Spleen (tissue), 11 donors: ENCODE results near the gene MAGI3. TPM values are rescaled to one million over a fixed set of nuclear protein-coding genes. Genes with fewer than 3 reads are reported as not detected.

ENCODE experiments used
- DNase-seq: peaks from one replicate; pipeline ENCODE4 v3.0.0-alpha.2; 2020
- H3K27ac ChIP-seq, 8 donors: fragments of 200-600 bp; sonication (generic) in 7 of 8; 1 replicate in 4 of 8; 2 replicates in 4 of 8; pipeline versions ENCODE4 v1.5.0 to v1.8.0; 2016 to 2021; ENCODE audit warnings: inconsistent platforms in 4 of 8, mild to moderate bottlenecking in 4 of 8, moderate library complexity in 1 of 8
- H3K27me3 ChIP-seq, 7 donors: fragments of 200-600 bp; sonication (generic) in 6 of 7; replicated peaks in 1 of 7; 1 replicate in 4 of 7; 2 replicates in 3 of 7; pipeline versions ENCODE4 v1.5.0 to v1.8.0; 2016 to 2021; ENCODE audit warnings: inconsistent platforms in 3 of 7, mild to moderate bottlenecking in 1 of 7
- H3K36me3 ChIP-seq, 6 donors: fragments of 200-600 bp; sonication (generic) in 5 of 6; 1 replicate in 4 of 6; 2 replicates in 2 of 6; pipeline versions ENCODE4 v1.5.0 to v1.8.0; 2016 to 2021; ENCODE audit warnings: inconsistent platforms in 2 of 6
- H3K4me1 ChIP-seq, 6 donors: fragments of 200-600 bp; sonication (generic) in 5 of 6; 1 replicate in 3 of 6; 2 replicates in 3 of 6; pipeline versions ENCODE4 v1.5.0 to v1.8.0; 2016 to 2021; ENCODE audit warnings: inconsistent platforms in 3 of 6
- H3K4me3 ChIP-seq, 8 donors: fragments of 200-600 bp; sonication (generic) in 7 of 8; 1 replicate in 4 of 8; 2 replicates in 4 of 8; pipeline versions ENCODE4 v1.5.0 to v1.8.0; 2016 to 2021; ENCODE audit warnings: inconsistent platforms in 4 of 8, mild to moderate bottlenecking in 4 of 8, moderate library complexity in 2 of 8
- H3K9me3 ChIP-seq, 8 donors: fragments of 200-600 bp; sonication (generic) in 7 of 8; 1 replicate in 4 of 8; 2 replicates in 4 of 8; pipeline versions ENCODE4 v1.5.0 to v1.8.0; 2016 to 2021; ENCODE audit warnings: inconsistent platforms in 4 of 8
- CTCF ChIP-seq, 11 experiments: fragments of 200-600 bp in 7 of 11; fragments of 450-650 bp in 4 of 11; sonication (generic) in 4 of 11; IDR thresholded peaks in 8 of 11; conservative IDR thresholded peaks in 3 of 11; 1 replicate in 7 of 11; 2 replicates in 4 of 11; pipeline versions ENCODE4 v1.4.0 to v1.8.0; 2016 to 2021; ENCODE audit warnings: antibody characterized with exemption in 11 of 11, inconsistent platforms in 4 of 11, mild to moderate bottlenecking in 1 of 11
- POLR2A ChIP-seq, 3 donors: fragments of 450-650 bp; IDR thresholded peaks; one replicate each; pipeline ENCODE4 v1.5.1; 2017; ENCODE audit warnings: antibody characterized with exemption in 3 of 3, mild to moderate bottlenecking in 1 of 3
- POLR2AphosphoS5 ChIP-seq, 3 donors: sonication (generic); formaldehyde crosslinking; IDR thresholded peaks; one replicate each; pipeline ENCODE4 v1.5.1; 2017; ENCODE audit warnings: antibody characterized with exemption in 3 of 3
- WGBS, 5 donors: extraction: QIAGEN DNeasy Blood & Tissue Kit in 3 of 5; methylation state at CpG; one replicate each; pipeline versions ENCODE4 v1.1.5 to v1.1.7; 2013 to 2018; 5-methylcytosine and 5-hydroxymethylcytosine counted together
- intact Hi-C: fragments of 100-400 bp; cut with DNase I; formaldehyde crosslinking; loops from one replicate; pipeline ENCODE4 v1.15.0; 2023; ENCODE audit warnings: low total_unique reads
- polyA plus RNA-seq, 3 donors: library from polyadenylated mRNA; stranded (reverse); fragments of 200-250 nt; gene quantifications; one replicate each; pipeline ENCODE4 v1.2.1, GENCODE V29; 2013
- total RNA-seq, 7 donors: library from RNA; depleted of rRNA in 3 of 7; stranded (reverse); fragments of >200 nt in 3 of 7; fragmentation: NEBNext Ultra II Directional in 4 of 7; extraction: Animal tissue kit (Norgen Biotek cat#: 25700) in 4 of 7; gene quantifications; one replicate each; pipeline versions ENCODE4 v1.1.0 to v1.2.1, GENCODE V29; 2016 to 2021
- donor health status: healthy with polysubstance abuse.
- donor health status: DM: no; HTN: no; CAD: no; lungs with moderate emphysema.
- donor health status: DM: no; HTN: no; CAD: no.
- donor health status: Bipolar disorder and iron deficiency.
- donor health status: healthy.
- donor health status: DM: no; HTN: no; CAD: no.
- donor health status: DM: yes; HTN: yes; CAD: no.

The MAGI3 gene
- total and polyA plus RNA-seq, 10 donors, result 0.74 to 16.3 (median 9.9) TPM

GRCh38 chr1:113686891-113687618 lies 296.7 kb downstream of the MAGI3 start:
- 94 to 97% (median 96%) methylated on average over 3 of the region's 3 CpGs for WGBS, 5 donors
- Histone ChIP-seq H3K4me3 (no peak overlapping the region), H3K9me3 (no peaks in the 10 kb centered on the region), H3K27ac (no peak overlapping the region), H3K27me3 (no peaks in the 10 kb centered on the region), H3K36me3 (peaks cover 0 to 18% (median 0%) of the 10 kb centered on the region in 6 donors), H3K4me1 (peaks cover 0 to under 1% (median 0%) of the 10 kb centered on the region in 6 donors)
- DNase-seq, result no peak
- intact Hi-C loops, result no loop called here
- TF ChIP-seq POLR2AphosphoS5 (IDR thresholded peaks at IDR 0.05), result no peak
- no peak for TF ChIP-seq CTCF (IDR thresholded peaks at IDR 0.05 in 8 of 11, conservative IDR thresholded peaks at IDR 0.05 in 3 of 11)
- TF ChIP-seq POLR2A (IDR thresholded peaks at IDR 0.05), result no peak

GRCh38 chr1:113691184-113691583 lies 300.9 kb downstream of the MAGI3 start:
- intact Hi-C loops, result no loop called here
- TF ChIP-seq POLR2AphosphoS5 (IDR thresholded peaks at IDR 0.05), result no peak
- TF ChIP-seq POLR2A (IDR thresholded peaks at IDR 0.05), result no peak
- TF ChIP-seq CTCF (IDR thresholded peaks at IDR 0.05 in 8 of 11, conservative IDR thresholded peaks at IDR 0.05 in 3 of 11), result no peak
- Histone ChIP-seq H3K27me3 (no peaks in the 10 kb centered on the region), H3K36me3 (peaks cover 0 to 50% (median 0%) of the 10 kb centered on the region in 6 donors), H3K27ac (no peak overlapping the region), H3K9me3 (peaks cover 7 to 31% (median 24%) of the 10 kb centered on the region in 8 donors), H3K4me3 (no peak overlapping the region), H3K4me1 (peaks cover 0 to 5% (median 0%) of the 10 kb centered on the region in 6 donors)
- no peak for DNase-seq
- 91 to 97% (median 94%) methylated on average over 2 of the region's 2 CpGs for WGBS, 5 donors

- WGBS, 5 donors, result 33 to 67% (median 61%) methylated on average over 2 of the region's 2 CpGs
- H3K27me3 ChIP-seq, result no peaks in the 10 kb centered on the region
- TF ChIP-seq POLR2AphosphoS5 (IDR thresholded peaks at IDR 0.05) (no peak), CTCF (IDR thresholded peaks at IDR 0.05 in 8 of 11, conservative IDR thresholded peaks at IDR 0.05 in 3 of 11) (no peak), POLR2A (IDR thresholded peaks at IDR 0.05) (no peak)
- intact Hi-C loops, result no loop called here
- H3K27ac ChIP-seq, result no peak overlapping the region
- peaks cover 7 to 35% (median 26%) of the 10 kb centered on the region in 8 donors for H3K9me3 ChIP-seq
- H3K4me3 ChIP-seq, result no peak overlapping the region
- H3K4me1 ChIP-seq, result peaks cover 0 to 5% (median 0%) of the 10 kb centered on the region in 6 donors
- no peak for DNase-seq
- H3K36me3 ChIP-seq, result peaks cover 0 to 62% (median 6%) of the 10 kb centered on the region in 6 donors
Measured at GRCh38 chr1:113692342-113692741, 302.0 kb downstream of the MAGI3 start.

- H3K4me1 ChIP-seq, result peaks cover 0 to 5% (median 0%) of the 10 kb centered on the region in 6 donors
- H3K9me3 ChIP-seq, result peaks cover 7 to 35% (median 26%) of the 10 kb centered on the region in 8 donors
- TF ChIP-seq CTCF (IDR thresholded peaks at IDR 0.05 in 8 of 11, conservative IDR thresholded peaks at IDR 0.05 in 3 of 11) (no peak), POLR2A (IDR thresholded peaks at IDR 0.05) (no peak), POLR2AphosphoS5 (IDR thresholded peaks at IDR 0.05) (no peak)
- no peak overlapping the region for H3K4me3 ChIP-seq
- 95 to 98% (median 96%) methylated on average over 4 of the region's 4 CpGs for WGBS, 5 donors
- DNase-seq, result no peak
- no peak overlapping the region for H3K27ac ChIP-seq
- H3K27me3 ChIP-seq, result no peaks in the 10 kb centered on the region
- intact Hi-C loops, result no loop called here
- peaks cover 0 to 68% (median 10%) of the 10 kb centered on the region in 6 donors for H3K36me3 ChIP-seq
Measured at GRCh38 chr1:113692824-113693431, 302.6 kb downstream of the MAGI3 start.
